Peyer's patch (tissue), 4 donors: ENCODE results near the gene ESR2. TPM values are rescaled to one million over a fixed set of nuclear protein-coding genes. Genes with fewer than 3 reads are reported as not detected.
"Not testable (repeated sequence)": the region's sequence is repeated elsewhere in the genome, so short reads cannot be mapped to it uniquely, and the experiment has no call there.

Experiments used
- DNase-seq, 3 donors: peaks; one replicate each; pipeline ENCODE4 v3.0.0-alpha.2; 2017 to 2019
- H3K27ac ChIP-seq, 4 donors: fragments of 200-600 bp; sonication (generic); one replicate each; pipeline ENCODE4 v1.5.1; 2016 to 2019
- H3K27me3 ChIP-seq, 2 donors: fragments of 200-600 bp; sonication (generic); one replicate each; pipeline ENCODE4 v1.5.1; 2019
- H3K36me3 ChIP-seq, 3 donors: fragments of 200-600 bp; sonication (generic); one replicate each; pipeline ENCODE4 v1.5.1; 2016 to 2019
- H3K4me1 ChIP-seq, 4 donors: fragments of 200-600 bp; sonication (generic); one replicate each; pipeline ENCODE4 v1.5.1; 2016 to 2019
- H3K4me3 ChIP-seq, 4 donors: fragments of 200-600 bp; sonication (generic); 1 replicate in 3 of 4; 2 replicates in 1 of 4; pipeline ENCODE4 v1.5.1; 2016 to 2019; ENCODE audit warnings: mild to moderate bottlenecking in 1 of 4
- H3K9me3 ChIP-seq, 4 donors: fragments of 200-600 bp; sonication (generic); one replicate each; pipeline ENCODE4 v1.5.1; 2016 to 2019; ENCODE audit warnings: mild to moderate bottlenecking in 1 of 4
- POLR2A ChIP-seq, 2 donors: fragments of 450-650 bp; IDR thresholded peaks; one replicate each; pipeline ENCODE4 v1.5.1; 2017; ENCODE audit warnings: antibody characterized with exemption in 2 of 2, mild to moderate bottlenecking in 2 of 2, moderate library complexity in 2 of 2
- small RNA-seq, 2 donors: library from RNA; depleted of rRNA; stranded (forward); fragments of <200 nt; gene quantifications; one replicate each; pipeline ENCODE3, GENCODE V24; 2016
- total RNA-seq, 4 donors: library from RNA; depleted of rRNA; stranded (reverse); fragments of >200 nt; gene quantifications; one replicate each; pipeline ENCODE4 v1.1.0, GENCODE V29; 2016
- TF ChIP-seq, protein P1 (sequence below), 6 experiments: fragments of 450-650 bp in 4 of 6; fragments of 200-600 bp in 2 of 6; sonication (generic) in 1 of 6; IDR thresholded peaks; one replicate each; pipeline ENCODE4 v1.5.1; 2017 to 2019; ENCODE audit warnings: antibody characterized with exemption in 6 of 6, mild to moderate bottlenecking in 3 of 6, moderate library complexity in 1 of 6

The ESR2 gene
- total RNA-seq, 4 donors from 2014 or later: 0.66 to 6.6 (median 1.1) TPM; not detected in 1

DNA sequence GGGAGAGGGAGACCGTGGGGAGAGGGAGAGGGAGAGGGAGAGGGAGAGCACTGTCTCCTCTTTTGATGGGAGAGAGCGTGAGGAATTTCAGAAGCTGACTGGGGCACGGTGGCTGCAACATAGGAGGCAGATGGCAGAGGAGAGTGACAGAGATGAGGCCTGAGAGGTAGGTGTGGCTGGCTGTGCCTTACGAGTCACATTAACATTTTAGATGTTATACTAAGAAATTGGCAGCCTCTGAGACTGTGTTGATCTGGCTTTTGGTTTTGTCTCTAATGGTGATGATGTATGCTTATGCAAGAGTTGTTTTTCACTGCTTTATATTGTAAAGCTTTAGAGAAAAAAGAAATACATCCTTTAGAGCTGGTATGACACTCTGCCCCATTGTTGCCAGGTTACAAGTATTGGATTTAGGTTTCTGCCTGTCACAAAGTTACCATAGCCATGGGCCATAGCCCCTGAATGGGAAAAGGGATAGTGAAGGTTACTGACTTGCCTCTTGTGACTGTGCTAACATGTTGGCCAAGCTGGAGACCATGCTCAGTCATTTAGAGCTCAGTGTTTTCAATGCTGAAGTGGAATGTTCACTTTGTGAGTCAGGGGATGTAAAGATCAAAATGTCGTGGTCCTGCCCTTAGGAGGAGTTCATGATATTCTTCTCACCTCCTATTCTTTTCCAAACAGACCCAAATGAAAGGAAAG lies 255.2 kb downstream of the ESR2 start:
- no peak overlapping the region for H3K27ac ChIP-seq
- no peaks in the 10 kb centered on the region for H3K9me3 ChIP-seq
- no peaks in the 10 kb centered on the region for H3K36me3 ChIP-seq
- no peak for DNase-seq
- no peaks in the 10 kb centered on the region for H3K27me3 ChIP-seq
- no peak for TF ChIP-seq POLR2A (IDR thresholded peaks at IDR 0.05)
- TF ChIP-seq, protein P1, sequence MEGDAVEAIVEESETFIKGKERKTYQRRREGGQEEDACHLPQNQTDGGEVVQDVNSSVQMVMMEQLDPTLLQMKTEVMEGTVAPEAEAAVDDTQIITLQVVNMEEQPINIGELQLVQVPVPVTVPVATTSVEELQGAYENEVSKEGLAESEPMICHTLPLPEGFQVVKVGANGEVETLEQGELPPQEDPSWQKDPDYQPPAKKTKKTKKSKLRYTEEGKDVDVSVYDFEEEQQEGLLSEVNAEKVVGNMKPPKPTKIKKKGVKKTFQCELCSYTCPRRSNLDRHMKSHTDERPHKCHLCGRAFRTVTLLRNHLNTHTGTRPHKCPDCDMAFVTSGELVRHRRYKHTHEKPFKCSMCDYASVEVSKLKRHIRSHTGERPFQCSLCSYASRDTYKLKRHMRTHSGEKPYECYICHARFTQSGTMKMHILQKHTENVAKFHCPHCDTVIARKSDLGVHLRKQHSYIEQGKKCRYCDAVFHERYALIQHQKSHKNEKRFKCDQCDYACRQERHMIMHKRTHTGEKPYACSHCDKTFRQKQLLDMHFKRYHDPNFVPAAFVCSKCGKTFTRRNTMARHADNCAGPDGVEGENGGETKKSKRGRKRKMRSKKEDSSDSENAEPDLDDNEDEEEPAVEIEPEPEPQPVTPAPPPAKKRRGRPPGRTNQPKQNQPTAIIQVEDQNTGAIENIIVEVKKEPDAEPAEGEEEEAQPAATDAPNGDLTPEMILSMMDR (IDR thresholded peaks at IDR 0.05): no peak
- H3K4me1 ChIP-seq: no peaks in the 10 kb centered on the region
- no peak overlapping the region for H3K4me3 ChIP-seq

DNA sequence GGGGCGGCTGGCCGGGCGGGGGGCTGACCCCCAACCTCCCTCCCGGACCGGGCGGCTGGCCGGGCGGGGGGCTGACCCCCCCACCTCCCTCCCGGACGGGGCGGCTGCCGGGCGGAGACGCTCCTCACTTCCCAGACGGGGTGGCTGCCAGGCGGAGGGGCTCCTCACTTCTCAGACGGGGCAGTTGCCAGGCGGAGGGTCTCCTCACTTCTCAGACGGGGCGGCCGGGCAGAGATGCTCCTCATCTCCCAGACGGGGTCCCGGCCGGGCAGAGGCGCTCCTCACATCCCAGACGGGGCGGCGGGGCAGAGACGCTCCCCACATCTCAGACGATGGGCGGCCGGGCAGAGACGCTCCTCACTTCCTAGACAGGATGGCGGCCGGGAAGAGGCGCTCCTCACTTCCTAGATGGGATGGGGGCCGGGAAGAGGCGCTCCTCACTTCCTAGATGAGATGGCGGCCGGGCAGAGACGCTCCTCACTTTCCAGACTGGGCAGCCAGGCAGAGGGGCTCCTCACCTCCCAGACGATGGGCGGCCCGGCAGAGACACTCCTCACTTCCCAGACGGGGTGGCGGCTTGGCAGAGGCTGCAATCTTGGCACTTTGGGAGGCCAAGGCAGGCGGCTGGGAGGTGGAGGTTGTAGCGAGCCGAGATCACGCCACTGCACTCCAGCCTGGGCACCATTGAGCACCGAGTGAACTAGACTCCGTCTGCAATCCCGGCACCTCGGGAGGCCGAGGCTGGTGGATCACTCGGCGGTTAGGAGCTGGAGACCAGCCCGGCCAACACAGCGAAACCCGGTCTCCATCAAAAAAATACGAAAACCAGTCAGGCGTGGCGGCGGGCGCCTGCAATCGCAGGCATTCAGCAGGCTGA lies 256.1 kb downstream of the ESR2 start:
- H3K27ac ChIP-seq, DNase-seq, H3K9me3 ChIP-seq, H3K27me3 ChIP-seq, H3K36me3 ChIP-seq, H3K4me3 ChIP-seq, H3K4me1 ChIP-seq: not testable (repeated sequence)

DNA sequence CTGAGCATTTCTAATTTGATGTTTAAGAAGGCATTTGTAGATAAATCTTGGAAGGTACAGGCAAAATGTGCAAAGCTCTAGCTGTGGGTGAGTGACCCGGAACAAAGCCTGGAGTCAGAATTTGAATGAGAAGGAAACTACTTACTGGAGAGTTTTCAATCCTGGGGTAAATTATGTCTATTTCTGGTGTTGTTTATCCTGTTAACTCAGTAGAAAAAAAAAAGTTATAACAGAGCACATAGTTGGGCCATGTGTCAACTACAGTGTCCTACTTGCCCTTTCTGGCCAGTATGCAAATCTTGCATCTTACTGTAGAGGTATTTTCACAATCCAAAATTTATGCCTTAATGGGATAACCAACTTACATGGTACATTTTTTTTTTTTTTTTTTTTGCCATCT lies 259.0 kb downstream of the ESR2 start:
- Histone ChIP-seq H3K36me3 (peaks cover 0 to 7% (median 0%) of the 10 kb centered on the region in 3 donors), H3K9me3 (no peaks in the 10 kb centered on the region), H3K4me1 (no peaks in the 10 kb centered on the region), H3K4me3 (no peak overlapping the region), H3K27me3 (no peaks in the 10 kb centered on the region), H3K27ac (no peak overlapping the region)
- DNase-seq: no peak
- TF ChIP-seq POLR2A (IDR thresholded peaks at IDR 0.05): no peak
- TF ChIP-seq, protein P1 (IDR thresholded peaks at IDR 0.05): no peak

Small RNA genes within 50 kb of the gene (small RNA-seq; reads per million reads assigned to genes)
- gene MIR548H1: 0 reads per million in 2 donors

Other genes with a start within 250 kb of the ESR2 start
- 10 to 100 TPM; 18.4 to 47.0 (median 25.4) TPM for gene MTHFD1, start 94.0 kb upstream of the ESR2 start, total RNA-seq
- 1 to 10 TPM in 3 of 4 donors, under 1 TPM in 1; 0.57 to 2.8 (median 2.4) TPM for gene AKAP5, start 171.1 kb upstream of the ESR2 start, total RNA-seq
- gene ZBTB25, start 209.5 kb upstream of the ESR2 start, total RNA-seq: 10 to 100 TPM in 3 of 4 donors, 1 to 10 TPM in 1; 4.2 to 12.1 (median 11.4) TPM
- gene ZBTB1, start 210.4 kb upstream of the ESR2 start, total RNA-seq: 10 to 100 TPM; 32.6 to 75.1 (median 49.1) TPM
- 1 to 10 TPM; 4.2 to 9.9 (median 6.8) TPM for gene HSPA2, start 246.4 kb upstream of the ESR2 start, total RNA-seq